Left lobe of liver (tissue), 2 donors: ENCODE data around the gene TLCD1. TPM values are rescaled to one million over a fixed set of nuclear protein-coding genes. Genes with fewer than 3 reads are reported as not detected.

Experiments used
- ATAC-seq: fragments of 200-7000 bp; cut with Tn5 transposase; one replicate; pipeline ENCODE4 v1.9.1; 2020; ENCODE audit warnings: mild to moderate bottlenecking, moderate library complexity
- DNase-seq: peaks from one replicate; pipeline ENCODE4 v3.0.0-alpha.2; 2020; ENCODE audit warnings: low spot score
- total RNA-seq: library from RNA; stranded (reverse); gene quantifications from one replicate; pipeline ENCODE4 v1.2.1, GENCODE V29; 2021
- donor health status: DM: no; HTN: no; CAD: no; lungs with moderate emphysema.
- donor health status: DM: no; HTN: yes; CAD: no.

TLCD1 gene
- total RNA-seq, 1 donor from 2014 or later = 4.8 TPM

GRCh38 chr17:28693869-28694268, 32.2 kb downstream of the TLCD1 start:
- DNase-seq (no peak), ATAC-seq (no peak)

GRCh38 chr17:28689011-28689410, 37.0 kb downstream of the TLCD1 start:
- no peak for DNase-seq

DNA sequence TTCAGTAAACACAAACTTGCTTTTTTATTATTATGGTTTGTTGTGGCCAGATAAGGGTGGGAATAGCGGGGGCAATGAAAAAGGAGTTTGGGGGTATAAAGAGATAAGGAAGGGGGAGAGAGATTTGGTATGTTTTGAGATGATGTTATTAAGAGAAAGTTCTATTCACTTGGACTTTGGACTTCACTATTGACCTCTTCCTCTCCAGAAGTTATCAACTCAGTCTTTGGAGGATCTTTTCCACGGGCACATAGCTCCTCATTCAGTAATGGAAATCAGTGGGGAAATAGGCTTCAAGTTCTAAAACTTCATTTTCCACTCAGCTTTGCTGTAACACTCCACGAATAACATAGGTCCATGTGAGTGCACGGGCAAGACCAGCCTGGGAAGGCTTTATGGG, 37.6 kb downstream of the TLCD1 start:
- ATAC-seq (no peak), DNase-seq (no peak)

More at GRCh38 chr17:28689011-28689410, 37.0 kb downstream of the TLCD1 start:
- no peak for ATAC-seq

DNA sequence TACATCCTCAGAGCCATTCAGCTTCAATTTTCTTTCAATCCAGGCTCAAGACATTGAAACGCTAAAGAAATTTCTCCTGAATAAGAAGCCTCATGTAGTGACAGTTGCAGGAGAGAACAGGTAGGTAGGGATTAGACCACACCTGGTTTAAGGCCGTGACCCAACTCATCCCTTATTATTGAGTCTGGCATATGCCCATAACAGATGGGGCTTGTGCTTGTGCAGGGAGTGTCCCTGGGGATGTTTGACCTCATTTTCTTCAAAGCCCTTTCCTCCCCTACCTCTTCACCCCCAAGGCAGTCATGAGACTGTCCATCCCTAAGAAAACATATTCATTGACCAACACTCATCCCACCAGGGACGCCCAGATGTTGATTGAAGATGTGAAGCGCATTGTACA, 39.7 kb downstream of the TLCD1 start:
- no peak for ATAC-seq
- no peak for DNase-seq

- ATAC-seq (no peak), DNase-seq (no peak)
These were observed 40.7 kb downstream of the TLCD1 start for GRCh38 chr17:28685366-28685765.

GRCh38 chr17:28684963-28685362, 41.1 kb downstream of the TLCD1 start:
- peak; percentile 81 for ATAC-seq

GRCh38 chr17:28682655-28683054, 43.4 kb downstream of the TLCD1 start:
- ATAC-seq (no peak), DNase-seq (no peak)

More at GRCh38 chr17:28684963-28685362, 41.1 kb downstream of the TLCD1 start:
- DNase-seq = no peak

- no peak for DNase-seq
- peak; percentile 82 for ATAC-seq
These were observed 50.1 kb downstream of the TLCD1 start for GRCh38 chr17:28675980-28676379.

- no peak for DNase-seq
- ATAC-seq = no peak
These were observed 50.5 kb downstream of the TLCD1 start for GRCh38 chr17:28675490-28675889.

Other genes with a start within 250 kb of the TLCD1 start
- not detected for gene FOXN1, start 219.9 kb downstream of the TLCD1 start, total RNA-seq
- gene UNC119, start 173.6 kb downstream of the TLCD1 start, total RNA-seq = 14.3 TPM
- gene PIGS, start 154.7 kb downstream of the TLCD1 start, total RNA-seq = 10.1 TPM
- 46.8 TPM for gene ALDOC, start 149.3 kb downstream of the TLCD1 start, total RNA-seq
- gene SPAG5, start 127.2 kb downstream of the TLCD1 start, total RNA-seq = 8.8 TPM
- 4.0 TPM for gene RSKR, start 112.0 kb downstream of the TLCD1 start, total RNA-seq
- gene BLTP2, start 81.1 kb downstream of the TLCD1 start, total RNA-seq = 56.9 TPM
- gene SDF2, start 64.3 kb downstream of the TLCD1 start, total RNA-seq = 24.3 TPM
- 33.7 TPM for gene SUPT6H, start 64.0 kb downstream of the TLCD1 start, total RNA-seq
- gene PROCA1, start 14.3 kb downstream of the TLCD1 start, total RNA-seq = 0.73 TPM
- gene RAB34, start 8.4 kb downstream of the TLCD1 start, total RNA-seq = 4.9 TPM
- gene RPL23A, start 6.2 kb downstream of the TLCD1 start, total RNA-seq = 346 TPM
- gene NEK8, start 2.6 kb upstream of the TLCD1 start, total RNA-seq = 3.2 TPM
- 49.0 TPM for gene TRAF4, start 17.8 kb upstream of the TLCD1 start, total RNA-seq
- gene FAM222B, start 116.6 kb upstream of the TLCD1 start, total RNA-seq = 6.6 TPM
- gene ERAL1, start 128.8 kb upstream of the TLCD1 start, total RNA-seq = 25.3 TPM
- 70.6 TPM for gene FLOT2, start 171.5 kb upstream of the TLCD1 start, total RNA-seq
- gene DHRS13, start 176.8 kb upstream of the TLCD1 start, total RNA-seq = 5.5 TPM
- 15.2 TPM for gene PHF12, start 225.3 kb upstream of the TLCD1 start, total RNA-seq